PC-3 (cell line): ENCODE measurements around the gene CPLX1. TPM values are rescaled to one million over a fixed set of nuclear protein-coding genes. Genes with fewer than 3 reads are reported as not detected.
"Not testable (repeated sequence)": the region's sequence is repeated elsewhere in the genome, so short reads cannot be mapped to it uniquely, and the experiment has no call there.

ENCODE experiments used
- ATAC-seq: fragments of 200-7000 bp; cut with Tn5 transposase; 2 replicates; pipeline ENCODE4 v1.9.1; 2020; ENCODE audit warnings: mild to moderate bottlenecking, moderate library complexity
- BruUV-seq: library from RNA; stranded (reverse); fragments of 400-500 nt; replicated peaks from 2 replicates; lab custom pipeline; 2021; lab: Mats Ljungman, UMichigan
- CTCF ChIA-PET: fragments of 300-600 bp; sonication (Branson Sonifier 250); formaldehyde crosslinking; loops from one replicate; lab custom pipeline; 2022; ENCODE audit warnings: antibody characterized with exemption; lab: Charles Lee
- POLR2A ChIA-PET: fragments of 300-600 bp; sonication (Branson Sonifier 250); formaldehyde crosslinking; loops from one replicate; lab custom pipeline; 2022; ENCODE audit warnings: antibody characterized with exemption; ENCODE audit not compliant: unreplicated experiment; lab: Charles Lee
- DNase-seq: peaks from one replicate; pipeline ENCODE4 v3.0.0-alpha.2; 2015
- H2AFZ ChIP-seq: fragments of 300-600 bp; sonication (generic); 2 replicates; pipeline ENCODE4 v1.6.0; 2016; ENCODE audit warnings: antibody characterized with exemption, low read length
- H3F3A ChIP-seq: fragments of 300-600 bp; sonication (generic); one replicate; pipeline ENCODE4 v1.6.0; 2017; ENCODE audit warnings: antibody characterized with exemption, low read length, control low read depth, mild to moderate bottlenecking; ENCODE audit not compliant: unreplicated experiment
- H3K27ac ChIP-seq: fragments of 300-600 bp; sonication (generic); 2 replicates; pipeline ENCODE4 v1.5.1; 2016; ENCODE audit warnings: mild to moderate bottlenecking, low read length
- H3K27me3 ChIP-seq: fragments of 300-600 bp; sonication (generic); 2 replicates; pipeline ENCODE4 v1.6.1; 2016; ENCODE audit warnings: low read length, mixed read lengths
- H3K36me3 ChIP-seq: fragments of 300-600 bp; sonication (generic); 2 replicates; pipeline ENCODE4 v1.6.1; 2016; ENCODE audit warnings: low read depth, mixed run types, low read length, mixed read lengths
- H3K4me1 ChIP-seq: fragments of 300-600 bp; sonication (generic); 2 replicates; pipeline ENCODE4 v1.5.1; 2016; ENCODE audit warnings: low read length; ENCODE audit not compliant: insufficient read depth
- H3K4me2 ChIP-seq: fragments of 300-600 bp; sonication (generic); 2 replicates; pipeline ENCODE4 v1.6.0; 2016; ENCODE audit warnings: low read length
- H3K4me3 ChIP-seq: fragments of 300-600 bp; sonication (generic); 2 replicates; pipeline ENCODE4 v1.5.1; 2016; ENCODE audit warnings: mild to moderate bottlenecking, low read length, mixed read lengths
- H3K79me2 ChIP-seq: fragments of 300-600 bp; sonication (generic); 2 replicates; pipeline ENCODE4 v1.6.1; 2017; ENCODE audit warnings: low read length, mixed read lengths
- H3K9ac ChIP-seq: fragments of 300-600 bp; sonication (generic); 2 replicates; pipeline ENCODE4 v1.6.0; 2016; ENCODE audit warnings: mild to moderate bottlenecking, low read length
- H3K9me2 ChIP-seq: fragments of 300-600 bp; sonication (generic); replicated peaks from 2 replicates; pipeline ENCODE4 v1.6.1; 2016; ENCODE audit warnings: mixed run types, low read length, mixed read lengths
- H3K9me3 ChIP-seq: fragments of 300-600 bp; sonication (generic); 2 replicates; pipeline ENCODE4 v1.6.1; 2016; ENCODE audit warnings: low read length, mixed read lengths
- H4K20me1 ChIP-seq: fragments of 300-600 bp; sonication (generic); 2 replicates; pipeline ENCODE4 v1.6.1; 2016; ENCODE audit warnings: low read length, mixed read lengths
- EZH2 ChIP-seq: fragments of 300-600 bp; sonication (generic); IDR thresholded peaks from one replicate; pipeline ENCODE4 v1.6.1; 2017; ENCODE audit warnings: antibody characterized with exemption, mild to moderate bottlenecking, low read length; ENCODE audit not compliant: unreplicated experiment
- EZH2phosphoT487 ChIP-seq: fragments of 300-600 bp; sonication (generic); IDR thresholded peaks from 2 replicates; pipeline ENCODE4 v1.6.1; 2018; ENCODE audit warnings: mild to moderate bottlenecking, antibody characterized with exemption, low read length, borderline replicate concordance
- intact Hi-C: fragments of 100-400 bp; cut with micrococcal nuclease; formaldehyde crosslinking; loops from 2 replicates; pipeline ENCODE4 v1.9.0; 2023
- total RNA-seq: library from RNA; depleted of rRNA; stranded (reverse); fragments of >200 nt; gene quantifications from 2 replicates; pipeline ENCODE4 v1.2.3, GENCODE V29; 2014
- TF ChIP-seq, protein P1 (sequence below): fragments of 300-600 bp; sonication (generic); conservative IDR thresholded peaks from 2 replicates; pipeline ENCODE4 v1.5.1; 2017; ENCODE audit warnings: antibody characterized with exemption, low read depth, mild to moderate bottlenecking, low read length

CPLX1 gene
- total RNA-seq, 1 experiment from 2014 or later, result 0.87 TPM

DNA sequence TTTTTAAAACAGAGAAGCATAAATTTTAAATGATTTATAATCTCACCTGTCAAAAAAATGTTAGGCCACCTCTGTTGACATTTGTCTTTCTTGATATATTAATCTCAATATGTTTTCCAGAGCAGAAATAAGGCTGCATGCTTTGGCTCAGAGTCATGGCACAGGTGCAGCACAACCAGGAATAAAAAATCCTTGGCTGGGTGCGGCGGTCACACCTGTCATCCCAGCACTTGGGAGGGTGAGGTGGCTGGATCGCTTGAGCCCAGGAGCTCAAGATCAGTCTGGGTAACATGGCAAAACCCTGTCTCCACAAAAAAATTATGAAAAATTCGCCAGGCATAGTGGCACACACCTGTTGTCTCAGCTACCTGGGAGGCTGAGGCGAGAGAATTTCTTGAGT, 18.1 kb downstream of the CPLX1 start:
- Histone ChIP-seq H3F3A (no peaks in the 10 kb centered on the region), H3K4me3 (no peak overlapping the region), H2AFZ (no peak overlapping the region), H3K36me3 (no peaks in the 10 kb centered on the region), H4K20me1 (no peaks in the 10 kb centered on the region), H3K27me3 (no peaks in the 10 kb centered on the region), H3K4me2 (no peak overlapping the region), H3K79me2 (no peaks in the 10 kb centered on the region), H3K9ac (no peak overlapping the region), H3K9me3 (no peaks in the 10 kb centered on the region), H3K9me2 (no peaks in the 10 kb centered on the region), H3K4me1 (no peaks in the 10 kb centered on the region), H3K27ac (no peak overlapping the region)
- intact Hi-C loops, result no loop called here
- TF ChIP-seq, protein P1, sequence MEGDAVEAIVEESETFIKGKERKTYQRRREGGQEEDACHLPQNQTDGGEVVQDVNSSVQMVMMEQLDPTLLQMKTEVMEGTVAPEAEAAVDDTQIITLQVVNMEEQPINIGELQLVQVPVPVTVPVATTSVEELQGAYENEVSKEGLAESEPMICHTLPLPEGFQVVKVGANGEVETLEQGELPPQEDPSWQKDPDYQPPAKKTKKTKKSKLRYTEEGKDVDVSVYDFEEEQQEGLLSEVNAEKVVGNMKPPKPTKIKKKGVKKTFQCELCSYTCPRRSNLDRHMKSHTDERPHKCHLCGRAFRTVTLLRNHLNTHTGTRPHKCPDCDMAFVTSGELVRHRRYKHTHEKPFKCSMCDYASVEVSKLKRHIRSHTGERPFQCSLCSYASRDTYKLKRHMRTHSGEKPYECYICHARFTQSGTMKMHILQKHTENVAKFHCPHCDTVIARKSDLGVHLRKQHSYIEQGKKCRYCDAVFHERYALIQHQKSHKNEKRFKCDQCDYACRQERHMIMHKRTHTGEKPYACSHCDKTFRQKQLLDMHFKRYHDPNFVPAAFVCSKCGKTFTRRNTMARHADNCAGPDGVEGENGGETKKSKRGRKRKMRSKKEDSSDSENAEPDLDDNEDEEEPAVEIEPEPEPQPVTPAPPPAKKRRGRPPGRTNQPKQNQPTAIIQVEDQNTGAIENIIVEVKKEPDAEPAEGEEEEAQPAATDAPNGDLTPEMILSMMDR, result no peak
- TF ChIP-seq EZH2, result no peak
- no peak for TF ChIP-seq EZH2phosphoT487
- POLR2A ChIA-PET, result no interaction called here
- DNase-seq, result no peak
- CTCF ChIA-PET, result no interaction called here
- no TSS peak for BruUV-seq
- ATAC-seq, result no peak

DNA sequence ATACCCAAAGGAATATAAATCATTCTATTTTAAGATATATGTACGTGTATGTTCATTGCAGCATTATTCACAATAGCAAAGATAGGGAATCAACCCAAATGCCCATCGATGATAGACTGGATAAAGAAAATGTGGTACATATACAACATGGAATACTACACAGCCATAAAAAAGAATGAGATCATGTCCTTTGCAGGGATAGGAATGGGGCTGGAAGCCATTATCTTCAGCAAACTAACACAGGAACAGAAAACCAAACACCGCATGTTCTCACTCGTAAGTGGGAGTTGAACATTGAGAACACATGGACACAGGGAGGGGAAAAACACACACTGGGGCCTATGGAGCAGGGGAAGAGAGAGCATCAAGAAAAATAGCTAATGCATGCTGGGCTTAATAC, 18.9 kb downstream of the CPLX1 start:
- H3K27ac ChIP-seq, DNase-seq, H3K4me1 ChIP-seq, intact Hi-C loops, H3K27me3 ChIP-seq, H3K9ac ChIP-seq, H2AFZ ChIP-seq, H4K20me1 ChIP-seq, H3K4me2 ChIP-seq, BruUV-seq, H3K9me2 ChIP-seq, ATAC-seq, POLR2A ChIA-PET, H3K4me3 ChIP-seq, CTCF ChIA-PET, H3F3A ChIP-seq, H3K9me3 ChIP-seq, H3K79me2 ChIP-seq, H3K36me3 ChIP-seq: not testable (repeated sequence)

- Histone ChIP-seq H3K4me2 (no peak overlapping the region), H3K36me3 (no peaks in the 10 kb centered on the region), H3K27ac (no peak overlapping the region), H3K27me3 (no peaks in the 10 kb centered on the region), H3K9me3 (no peaks in the 10 kb centered on the region), H3K9me2 (no peaks in the 10 kb centered on the region), H3K4me1 (no peaks in the 10 kb centered on the region), H3K4me3 (no peak overlapping the region), H3K9ac (no peak overlapping the region), H3K79me2 (no peaks in the 10 kb centered on the region), H2AFZ (no peak overlapping the region), H3F3A (no peaks in the 10 kb centered on the region), H4K20me1 (no peaks in the 10 kb centered on the region)
- ATAC-seq (no peak), DNase-seq (no peak)
- ChIA-PET CTCF (no interaction called here), POLR2A (no interaction called here)
- TF ChIP-seq EZH2phosphoT487 (no peak), EZH2 (no peak)
- TF ChIP-seq, protein P1, result no peak
- no TSS peak for BruUV-seq
- intact Hi-C loops, result no loop called here
These were observed 21.1 kb downstream of the CPLX1 start for GRCh38 chr4:804804-805203.
